ENCODE data around the gene CPT2.
"Not testable (repeated sequence)": the region's sequence is repeated elsewhere in the genome, so short reads cannot be mapped to it uniquely, and the experiment has no call there.

Gene CPT2

DNA sequence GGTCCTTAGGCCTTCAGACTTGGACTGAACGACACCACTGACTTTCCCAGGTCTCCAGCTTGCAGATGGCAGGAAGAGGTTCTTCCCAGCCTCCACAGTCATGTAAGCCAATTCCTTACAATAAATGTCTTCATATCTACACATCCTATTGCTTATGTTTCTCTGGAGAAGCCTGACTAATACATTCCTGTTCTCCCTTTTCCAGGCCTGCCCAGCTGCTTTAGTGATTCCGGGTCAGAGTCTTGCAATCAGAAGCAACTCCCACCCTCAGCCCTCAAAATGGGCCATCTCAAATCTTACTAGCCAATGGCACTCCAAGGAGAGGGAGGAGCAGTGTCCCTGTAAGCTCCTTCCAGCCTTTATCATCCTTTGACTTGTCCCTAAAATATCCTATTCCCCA lies 16.4 kb upstream of the CPT2 start:
- DNase-seq (ENCODE audit: low read depth): no peak
- TF ChIP-seq, protein P1, sequence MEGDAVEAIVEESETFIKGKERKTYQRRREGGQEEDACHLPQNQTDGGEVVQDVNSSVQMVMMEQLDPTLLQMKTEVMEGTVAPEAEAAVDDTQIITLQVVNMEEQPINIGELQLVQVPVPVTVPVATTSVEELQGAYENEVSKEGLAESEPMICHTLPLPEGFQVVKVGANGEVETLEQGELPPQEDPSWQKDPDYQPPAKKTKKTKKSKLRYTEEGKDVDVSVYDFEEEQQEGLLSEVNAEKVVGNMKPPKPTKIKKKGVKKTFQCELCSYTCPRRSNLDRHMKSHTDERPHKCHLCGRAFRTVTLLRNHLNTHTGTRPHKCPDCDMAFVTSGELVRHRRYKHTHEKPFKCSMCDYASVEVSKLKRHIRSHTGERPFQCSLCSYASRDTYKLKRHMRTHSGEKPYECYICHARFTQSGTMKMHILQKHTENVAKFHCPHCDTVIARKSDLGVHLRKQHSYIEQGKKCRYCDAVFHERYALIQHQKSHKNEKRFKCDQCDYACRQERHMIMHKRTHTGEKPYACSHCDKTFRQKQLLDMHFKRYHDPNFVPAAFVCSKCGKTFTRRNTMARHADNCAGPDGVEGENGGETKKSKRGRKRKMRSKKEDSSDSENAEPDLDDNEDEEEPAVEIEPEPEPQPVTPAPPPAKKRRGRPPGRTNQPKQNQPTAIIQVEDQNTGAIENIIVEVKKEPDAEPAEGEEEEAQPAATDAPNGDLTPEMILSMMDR (IDR thresholded peaks at IDR 0.05; ENCODE audit: control insufficient read depth, insufficient read depth, low read depth, low read length, missing control alignments): no peak
- no peak overlapping the region for H3K4me3 ChIP-seq (ENCODE audit: control insufficient read depth, low read depth, low read length)

DNA sequence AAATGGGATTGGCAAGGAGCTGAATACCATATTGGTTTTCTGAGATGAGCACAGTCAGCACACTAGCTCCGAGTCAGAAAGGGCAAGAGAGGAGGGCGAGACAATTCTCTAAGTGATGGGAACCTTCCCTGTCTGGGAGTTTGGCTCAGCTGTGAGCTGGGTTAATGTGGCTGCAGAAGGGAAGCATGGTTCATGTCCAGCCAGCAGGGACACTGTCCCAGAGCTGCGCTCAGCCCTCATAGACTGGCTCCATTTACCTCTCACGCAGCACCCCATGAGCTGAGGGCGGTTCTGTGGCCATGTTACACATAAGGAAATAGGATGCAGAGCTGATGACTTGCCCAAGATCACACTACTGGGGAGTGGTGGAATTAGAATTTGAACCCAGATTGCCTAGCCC lies 15.7 kb upstream of the CPT2 start:
- H3K4me3 ChIP-seq (ENCODE audit: control insufficient read depth, low read depth, low read length): no peak overlapping the region
- no peak for DNase-seq (ENCODE audit: low read depth)

DNA sequence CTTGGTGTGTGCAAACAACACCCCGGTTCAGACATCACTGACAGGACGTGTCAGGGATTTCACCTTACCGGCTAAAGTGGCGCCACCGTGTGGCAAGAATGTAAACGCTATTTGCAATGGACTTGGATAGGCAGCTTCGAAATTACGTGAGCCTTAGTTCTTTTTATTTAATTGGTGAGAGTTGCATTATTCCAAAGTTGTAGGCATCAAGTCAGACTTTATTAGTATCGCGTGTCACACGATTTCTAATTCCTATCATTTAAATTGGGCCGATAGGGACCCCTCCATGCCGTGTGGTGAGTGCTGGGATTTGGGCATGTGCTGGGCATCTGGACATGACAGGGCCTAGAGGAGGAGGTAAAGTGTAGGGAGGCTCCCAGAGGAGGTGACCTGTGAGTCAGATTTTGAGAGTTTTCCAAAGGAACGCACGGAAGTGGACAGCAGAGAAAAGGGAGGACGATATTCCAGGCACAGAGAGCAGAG lies 14.5 kb upstream of the CPT2 start:
- DNase-seq (ENCODE audit: low read depth): no peak
- no peak overlapping the region for H3K4me3 ChIP-seq (ENCODE audit: control insufficient read depth, low read depth, low read length)
- TF ChIP-seq, protein P1 (IDR thresholded peaks at IDR 0.05; ENCODE audit: control insufficient read depth, insufficient read depth, low read depth, low read length, missing control alignments): peak; percentile 72

More for the DNA sequence above, 15.7 kb upstream of the CPT2 start:
- TF ChIP-seq, protein P1 (IDR thresholded peaks at IDR 0.05; ENCODE audit: control insufficient read depth, insufficient read depth, low read depth, low read length, missing control alignments): no peak

DNA sequence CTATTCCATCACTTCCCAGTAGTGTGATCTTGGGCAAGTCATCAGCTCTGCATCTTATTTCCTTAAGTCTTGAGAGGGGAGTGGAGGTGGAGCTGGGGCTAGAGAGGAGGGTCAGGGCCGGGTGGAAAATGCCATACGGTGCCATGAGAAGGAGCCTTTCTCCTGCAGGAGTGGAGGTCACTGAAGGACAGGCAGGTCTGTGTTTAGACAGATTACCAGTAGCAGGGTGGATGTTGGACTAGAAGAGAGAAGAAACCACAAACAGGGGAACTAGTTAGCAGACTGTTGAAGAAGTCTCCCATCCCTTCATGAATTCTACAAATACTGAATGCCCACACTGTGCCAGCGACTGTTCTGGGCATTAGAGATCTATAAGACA lies 13.9 kb upstream of the CPT2 start:
- TF ChIP-seq, protein P1 (IDR thresholded peaks at IDR 0.05; ENCODE audit: control insufficient read depth, insufficient read depth, low read depth, low read length, missing control alignments): no peak
- H3K4me3 ChIP-seq (ENCODE audit: control insufficient read depth, low read depth, low read length): no peak overlapping the region
- no peak for DNase-seq (ENCODE audit: low read depth)

DNA sequence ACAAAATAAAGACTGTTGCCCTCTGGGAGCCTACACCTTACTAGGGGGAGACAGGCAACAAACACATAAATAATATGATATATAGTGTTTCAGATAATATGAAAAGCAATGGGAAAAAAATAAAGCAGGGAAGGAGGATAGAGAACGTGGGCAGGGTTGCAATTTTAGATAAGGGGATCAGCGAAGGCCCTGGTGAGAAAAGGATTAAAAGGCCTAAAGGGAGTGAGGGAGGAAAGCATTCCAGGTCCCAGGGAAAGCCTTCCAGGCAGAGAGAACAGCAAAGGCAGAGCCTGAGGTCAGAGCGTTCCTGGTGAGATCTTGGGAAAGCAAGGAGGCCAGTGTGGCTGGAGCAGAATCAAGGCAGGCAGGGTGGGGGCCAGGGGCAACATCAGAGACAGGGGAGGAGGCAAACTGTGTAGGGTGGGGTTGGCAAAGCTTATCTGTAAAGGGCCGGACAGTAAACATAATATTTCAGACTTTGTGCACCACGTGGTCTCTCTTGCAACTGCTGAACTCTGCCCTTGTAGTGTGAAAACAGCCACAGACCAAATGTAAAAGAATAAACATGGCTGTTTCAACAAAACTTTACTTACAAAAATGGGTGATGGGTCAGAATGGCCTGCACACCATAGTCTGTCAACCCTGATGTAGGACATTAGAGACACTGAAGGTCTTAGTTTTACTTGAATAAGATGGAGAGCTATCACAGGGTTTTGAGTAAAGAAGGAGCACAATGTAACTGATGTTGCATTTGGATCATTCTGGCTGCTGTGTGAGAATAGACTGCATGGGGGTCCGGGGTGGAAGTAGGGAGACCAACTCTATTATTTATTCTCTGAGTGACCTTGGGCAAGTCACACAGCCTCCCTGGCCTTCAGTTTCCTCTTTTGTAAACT lies 13.3 kb upstream of the CPT2 start:
- no peak overlapping the region for H3K4me3 ChIP-seq (ENCODE audit: control insufficient read depth, low read depth, low read length)
- no peak for DNase-seq (ENCODE audit: low read depth)
- TF ChIP-seq, protein P1 (IDR thresholded peaks at IDR 0.05; ENCODE audit: control insufficient read depth, insufficient read depth, low read depth, low read length, missing control alignments): no peak

DNA sequence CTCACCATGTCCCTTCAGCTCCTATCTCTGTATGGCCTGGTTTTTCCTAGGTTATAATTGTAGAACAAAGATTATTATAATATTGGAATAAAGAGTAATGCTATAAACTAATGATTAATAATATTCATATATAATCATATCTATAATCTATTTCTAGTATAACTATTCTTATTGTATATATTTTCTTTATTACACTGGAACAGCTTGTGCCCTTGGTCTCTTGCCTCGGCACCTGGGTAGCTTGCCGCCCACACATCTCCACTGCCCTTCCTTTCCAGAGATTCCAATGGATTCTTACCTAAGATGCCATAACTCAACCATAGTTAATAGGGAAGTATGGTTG lies 10.7 kb upstream of the CPT2 start:
- H3K4me3 ChIP-seq (ENCODE audit: control insufficient read depth, low read depth, low read length); DNase-seq (ENCODE audit: low read depth): not testable (repeated sequence)

DNA sequence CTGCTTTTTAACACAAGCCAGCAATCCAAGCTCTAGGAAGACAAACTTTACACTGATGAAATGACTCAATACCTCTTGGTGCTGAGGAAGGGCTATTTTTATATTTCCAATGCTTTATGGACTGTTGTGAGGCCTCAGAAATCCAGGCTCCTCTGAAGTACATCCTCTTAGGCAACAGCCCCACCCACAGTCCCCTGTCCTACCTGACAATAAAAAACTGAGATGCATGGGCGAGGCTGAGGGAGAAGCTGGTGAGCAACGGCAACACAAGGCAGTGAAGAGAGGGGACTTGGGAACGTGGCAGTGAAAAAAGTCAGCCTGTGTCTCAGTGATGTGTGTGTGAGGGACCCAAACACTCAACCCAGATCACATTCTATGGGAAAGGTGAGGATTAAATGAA lies 10.1 kb upstream of the CPT2 start:
- TF ChIP-seq, protein P1 (IDR thresholded peaks at IDR 0.05; ENCODE audit: control insufficient read depth, insufficient read depth, low read depth, low read length, missing control alignments): no peak
- no peak for DNase-seq (ENCODE audit: low read depth)
- H3K4me3 ChIP-seq (ENCODE audit: control insufficient read depth, low read depth, low read length): no peak overlapping the region
